GM12874 (cell line): Measurements from ENCODE around the gene TSHR.

Experiments
- TF ChIP-seq, protein P1 (sequence below): IDR thresholded peaks from 2 replicates; pipeline ENCODE4 v1.5.1; 2011; ENCODE audit warnings: low read depth, mild to moderate bottlenecking, control low read depth, low read length, moderate library complexity; ENCODE audit not compliant: insufficient read depth

TSHR gene

DNA sequence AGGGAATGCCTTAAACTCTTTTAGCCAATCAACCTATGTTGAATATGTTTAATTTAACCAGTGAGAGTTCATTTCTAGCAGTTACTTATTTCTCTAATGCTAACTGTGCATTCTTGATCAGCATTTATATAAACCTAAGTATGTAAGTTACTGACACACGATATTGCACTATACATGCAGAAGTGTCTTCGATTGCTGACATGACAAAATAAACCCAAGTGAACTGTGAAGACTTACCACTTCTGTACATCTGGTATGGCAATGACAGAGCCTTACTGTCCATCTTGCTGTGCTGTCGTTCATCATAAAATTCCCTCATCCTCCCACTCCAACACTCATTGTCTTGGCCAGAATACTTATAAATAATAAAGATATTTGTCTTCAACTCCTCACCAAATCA is 131.8 kb downstream of the TSHR start:
- TF ChIP-seq, protein P1, sequence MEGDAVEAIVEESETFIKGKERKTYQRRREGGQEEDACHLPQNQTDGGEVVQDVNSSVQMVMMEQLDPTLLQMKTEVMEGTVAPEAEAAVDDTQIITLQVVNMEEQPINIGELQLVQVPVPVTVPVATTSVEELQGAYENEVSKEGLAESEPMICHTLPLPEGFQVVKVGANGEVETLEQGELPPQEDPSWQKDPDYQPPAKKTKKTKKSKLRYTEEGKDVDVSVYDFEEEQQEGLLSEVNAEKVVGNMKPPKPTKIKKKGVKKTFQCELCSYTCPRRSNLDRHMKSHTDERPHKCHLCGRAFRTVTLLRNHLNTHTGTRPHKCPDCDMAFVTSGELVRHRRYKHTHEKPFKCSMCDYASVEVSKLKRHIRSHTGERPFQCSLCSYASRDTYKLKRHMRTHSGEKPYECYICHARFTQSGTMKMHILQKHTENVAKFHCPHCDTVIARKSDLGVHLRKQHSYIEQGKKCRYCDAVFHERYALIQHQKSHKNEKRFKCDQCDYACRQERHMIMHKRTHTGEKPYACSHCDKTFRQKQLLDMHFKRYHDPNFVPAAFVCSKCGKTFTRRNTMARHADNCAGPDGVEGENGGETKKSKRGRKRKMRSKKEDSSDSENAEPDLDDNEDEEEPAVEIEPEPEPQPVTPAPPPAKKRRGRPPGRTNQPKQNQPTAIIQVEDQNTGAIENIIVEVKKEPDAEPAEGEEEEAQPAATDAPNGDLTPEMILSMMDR = no peak

DNA sequence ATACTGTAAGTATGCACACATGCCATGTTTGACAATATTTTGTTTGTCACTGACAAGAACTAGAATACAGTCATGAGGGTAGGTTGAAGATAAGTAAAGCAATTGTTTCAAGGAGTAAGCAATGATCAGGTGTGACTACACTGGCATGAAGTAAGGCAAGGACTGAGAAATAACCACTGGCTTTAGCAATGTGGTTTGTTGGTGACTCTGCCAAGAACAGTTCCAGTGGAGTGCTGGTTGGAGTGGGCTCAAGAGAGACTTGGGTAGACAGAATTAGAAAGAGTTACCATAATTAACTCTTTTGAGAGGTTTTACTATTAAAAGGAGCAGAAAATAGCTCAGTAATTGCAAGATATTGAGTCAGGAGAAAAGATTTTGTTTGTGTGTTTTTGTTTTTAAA is 135.7 kb downstream of the TSHR start:
- TF ChIP-seq, protein P1 = no peak

DNA sequence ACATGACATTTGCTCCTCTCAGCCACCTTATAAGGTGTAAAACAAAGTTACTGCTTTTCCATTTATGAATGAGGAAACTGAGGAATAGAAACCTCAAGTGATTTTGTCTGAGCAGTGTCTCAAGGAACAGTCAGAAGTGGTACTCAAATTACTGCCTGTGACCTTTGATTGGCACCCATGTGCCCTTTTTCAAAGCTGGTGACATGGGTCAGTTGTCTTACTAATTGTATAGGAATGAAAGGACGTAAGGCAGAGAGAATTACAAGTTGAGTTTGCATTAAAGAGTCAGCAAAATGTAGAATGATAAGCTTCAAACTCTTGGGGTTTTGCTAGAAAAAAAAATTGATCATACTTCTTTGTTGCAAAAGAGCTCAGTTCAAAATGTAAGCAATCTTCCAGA is 136.2 kb downstream of the TSHR start:
- TF ChIP-seq, protein P1 = no peak

DNA sequence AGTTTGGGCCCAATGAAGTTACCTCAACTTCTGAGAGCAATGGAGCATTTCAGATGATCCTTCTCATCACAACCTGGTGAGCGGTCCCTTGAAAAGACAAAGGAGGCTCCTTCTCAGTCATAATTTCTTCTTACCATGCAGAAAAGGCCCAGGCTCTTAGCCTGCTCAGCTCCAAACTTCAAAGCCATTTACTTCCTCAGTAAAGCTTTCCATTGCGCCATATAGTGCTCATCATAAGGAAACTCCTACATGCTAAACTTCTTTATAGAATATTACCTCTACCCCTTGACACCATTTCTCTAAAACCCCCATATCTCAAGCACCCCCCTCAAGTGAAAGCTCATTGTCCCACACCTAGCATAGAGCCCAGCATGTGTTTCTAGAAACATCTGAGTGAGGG is 138.2 kb downstream of the TSHR start:
- TF ChIP-seq, protein P1 = no peak

DNA sequence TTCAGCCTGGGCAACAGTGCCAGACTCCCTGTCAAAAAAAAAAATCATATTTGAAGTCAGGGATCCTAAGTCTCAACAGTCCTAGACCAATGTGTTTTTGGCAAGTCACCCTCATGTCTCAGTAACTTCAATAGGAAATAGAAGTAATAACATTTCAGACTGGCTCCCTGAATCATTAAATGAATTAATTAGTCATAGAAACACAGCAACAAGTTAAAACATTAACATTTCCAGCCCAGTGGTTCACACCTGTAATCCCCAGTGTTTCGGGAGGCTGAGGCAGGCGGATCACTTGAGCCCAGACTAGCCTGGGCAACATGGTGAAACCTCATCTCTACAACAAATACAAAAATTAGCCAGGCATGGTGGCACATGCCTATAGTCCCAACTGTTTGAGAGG is 140.1 kb downstream of the TSHR start:
- TF ChIP-seq, protein P1 = no peak

DNA sequence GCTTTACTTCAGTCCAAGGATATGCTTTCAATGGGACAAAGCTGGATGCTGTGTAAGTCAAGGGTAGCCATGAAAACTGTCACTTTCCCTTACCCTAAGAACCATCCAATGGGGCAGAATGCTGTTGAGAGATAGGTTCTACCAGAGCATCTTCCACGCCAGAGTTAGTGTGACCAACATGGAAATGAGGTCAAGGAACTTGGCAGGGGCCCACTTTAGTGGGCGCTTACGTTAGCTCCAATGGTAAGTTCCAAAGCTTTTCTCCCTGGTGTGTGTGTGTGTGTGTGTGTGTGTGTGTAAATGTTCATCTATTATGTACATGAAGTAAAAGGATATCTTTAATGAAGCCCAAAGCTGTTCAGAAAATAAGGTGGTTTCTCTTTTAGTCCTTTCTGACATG is 141.2 kb downstream of the TSHR start:
- TF ChIP-seq, protein P1 = no peak

DNA sequence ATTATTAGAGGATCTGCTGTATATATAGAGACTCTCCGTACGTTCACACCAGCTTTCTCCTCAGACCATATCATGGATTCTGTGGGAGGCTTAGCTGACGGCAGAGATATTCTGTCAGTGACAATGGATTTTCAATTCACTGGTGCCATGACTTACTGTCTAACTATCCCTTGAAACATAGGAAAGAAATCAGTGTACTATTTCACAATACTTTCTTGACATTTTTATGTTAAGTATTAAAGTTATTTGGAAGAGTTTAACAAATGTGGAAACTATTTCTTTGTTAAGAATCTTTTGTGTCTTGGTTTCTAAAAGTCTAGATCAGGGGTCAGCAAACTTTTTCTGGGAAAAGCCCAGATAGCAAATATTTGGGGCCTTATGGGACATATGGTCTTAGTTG is 146.8 kb downstream of the TSHR start:
- TF ChIP-seq, protein P1 = no peak

DNA sequence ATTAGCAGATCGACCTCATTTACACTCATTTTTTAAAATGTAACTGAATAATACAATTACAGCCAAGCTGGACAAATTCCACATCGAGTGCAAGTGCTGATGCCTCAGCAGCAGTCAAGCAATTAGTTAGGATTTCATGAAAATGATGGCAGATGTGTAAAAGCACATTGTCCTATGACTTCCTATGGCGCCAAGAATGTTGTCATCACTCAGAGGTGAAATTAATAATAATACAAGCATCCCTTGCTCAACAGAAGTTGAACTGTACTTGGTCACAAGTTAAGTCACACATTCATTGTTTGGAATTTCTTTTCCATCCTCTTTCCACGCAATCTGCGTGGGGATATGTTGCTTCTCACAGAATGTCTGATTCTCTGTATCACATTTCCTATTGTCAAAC is 148.0 kb downstream of the TSHR start:
- TF ChIP-seq, protein P1 = no peak
